Activated CD8-positive, alpha-beta T cell treated with anti-CD3 and anti-CD28 coated beads for 36 hours (primary cell): ENCODE measurements around the gene PRPF40B. TPM values are rescaled to one million over a fixed set of nuclear protein-coding genes. Genes with fewer than 3 reads are reported as not detected.

Experiments used
- ATAC-seq: fragments of 200-7000 bp; cut with Tn5 transposase; one replicate; pipeline ENCODE4 v1.10.0; 2021; ENCODE audit warnings: mild to moderate bottlenecking, moderate library complexity
- CTCF ChIA-PET: fragments of 350-600 bp; sonication (Branson Sonifier 250); formaldehyde crosslinking; loops from one replicate; lab custom pipeline; 2021; ENCODE audit warnings: antibody characterized with exemption; lab: Charles Lee
- POLR2A ChIA-PET: fragments of 350-600 bp; sonication (Branson Sonifier 250); formaldehyde crosslinking; loops from one replicate; lab custom pipeline; 2021; ENCODE audit warnings: antibody characterized with exemption; lab: Charles Lee
- DNase-seq: peaks from one replicate; pipeline ENCODE4 v3.0.0-alpha.2; 2020
- H3K27ac Mint-ChIP-seq: one replicate; pipeline ENCODE4 v1.8.0; 2021; ENCODE audit warnings: mild to moderate bottlenecking, mixed read lengths
- H3K27me3 Mint-ChIP-seq: one replicate; pipeline ENCODE4 v1.8.0; 2021; ENCODE audit warnings: mixed read lengths
- H3K36me3 Mint-ChIP-seq: one replicate; pipeline ENCODE4 v1.8.0; 2021; ENCODE audit warnings: low read depth, mixed read lengths
- H3K4me1 Mint-ChIP-seq: one replicate; pipeline ENCODE4 v1.8.0; 2021; ENCODE audit warnings: low read depth, mixed read lengths
- H3K4me3 Mint-ChIP-seq: one replicate; pipeline ENCODE4 v1.8.0; 2021; ENCODE audit warnings: mild to moderate bottlenecking, moderate library complexity, mixed read lengths
- H3K9me3 Mint-ChIP-seq: one replicate; pipeline ENCODE4 v1.8.0; 2021; ENCODE audit warnings: mixed read lengths
- intact Hi-C: fragments of 100-400 bp; cut with micrococcal nuclease; formaldehyde crosslinking; loops from one replicate; pipeline ENCODE4 v1.10.0; 2022
- total RNA-seq, 2 experiments: library from RNA; stranded (reverse); gene quantifications; one replicate each; pipeline ENCODE4 v1.2.3, GENCODE V29; 2021
- TF ChIP-seq, protein P1 (sequence below): fragments of 200-600 bp; IDR thresholded peaks from one replicate; pipeline ENCODE4 v1.8.0; 2022; ENCODE audit warnings: antibody characterized with exemption, mild to moderate bottlenecking

Gene PRPF40B
- total RNA-seq, 2 experiments from 2014 or later = 4.9 to 5.6 TPM

GRCh38 chr12:49661746-49662145 is 38.4 kb downstream of the PRPF40B start:
- H3K9me3 Mint-ChIP-seq = no peaks in the 10 kb centered on the region
- ChIA-PET CTCF (interaction anchor here (1.3 to 4.9 kb wide), 8 partner anchors 9 to 80 kb away, joined by 4 to 27 read pairs (median 12); partner anchors contain the start of gene TMBIM6), POLR2A (interaction anchor here (0.9 to 5.1 kb wide), 5 partner anchors 11 to 44 kb away, joined by 3 to 24 read pairs (median 6); no protein-coding TSS in a partner anchor)
- H3K27ac Mint-ChIP-seq = peak overlapping the region; percentile 97
- peaks cover 67% of the 10 kb centered on the region for H3K4me1 Mint-ChIP-seq
- H3K27me3 Mint-ChIP-seq = no peaks in the 10 kb centered on the region
- intact Hi-C loops = loop anchor here (5.0 kb wide), 1 partner anchor 41 kb away; no protein-coding TSS in a partner anchor
- TF ChIP-seq, protein P1, sequence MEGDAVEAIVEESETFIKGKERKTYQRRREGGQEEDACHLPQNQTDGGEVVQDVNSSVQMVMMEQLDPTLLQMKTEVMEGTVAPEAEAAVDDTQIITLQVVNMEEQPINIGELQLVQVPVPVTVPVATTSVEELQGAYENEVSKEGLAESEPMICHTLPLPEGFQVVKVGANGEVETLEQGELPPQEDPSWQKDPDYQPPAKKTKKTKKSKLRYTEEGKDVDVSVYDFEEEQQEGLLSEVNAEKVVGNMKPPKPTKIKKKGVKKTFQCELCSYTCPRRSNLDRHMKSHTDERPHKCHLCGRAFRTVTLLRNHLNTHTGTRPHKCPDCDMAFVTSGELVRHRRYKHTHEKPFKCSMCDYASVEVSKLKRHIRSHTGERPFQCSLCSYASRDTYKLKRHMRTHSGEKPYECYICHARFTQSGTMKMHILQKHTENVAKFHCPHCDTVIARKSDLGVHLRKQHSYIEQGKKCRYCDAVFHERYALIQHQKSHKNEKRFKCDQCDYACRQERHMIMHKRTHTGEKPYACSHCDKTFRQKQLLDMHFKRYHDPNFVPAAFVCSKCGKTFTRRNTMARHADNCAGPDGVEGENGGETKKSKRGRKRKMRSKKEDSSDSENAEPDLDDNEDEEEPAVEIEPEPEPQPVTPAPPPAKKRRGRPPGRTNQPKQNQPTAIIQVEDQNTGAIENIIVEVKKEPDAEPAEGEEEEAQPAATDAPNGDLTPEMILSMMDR = no peak
- DNase-seq (no peak), ATAC-seq (no peak)
- peaks cover 47% of the 10 kb centered on the region for H3K36me3 Mint-ChIP-seq
- H3K4me3 Mint-ChIP-seq = no peak overlapping the region

DNA sequence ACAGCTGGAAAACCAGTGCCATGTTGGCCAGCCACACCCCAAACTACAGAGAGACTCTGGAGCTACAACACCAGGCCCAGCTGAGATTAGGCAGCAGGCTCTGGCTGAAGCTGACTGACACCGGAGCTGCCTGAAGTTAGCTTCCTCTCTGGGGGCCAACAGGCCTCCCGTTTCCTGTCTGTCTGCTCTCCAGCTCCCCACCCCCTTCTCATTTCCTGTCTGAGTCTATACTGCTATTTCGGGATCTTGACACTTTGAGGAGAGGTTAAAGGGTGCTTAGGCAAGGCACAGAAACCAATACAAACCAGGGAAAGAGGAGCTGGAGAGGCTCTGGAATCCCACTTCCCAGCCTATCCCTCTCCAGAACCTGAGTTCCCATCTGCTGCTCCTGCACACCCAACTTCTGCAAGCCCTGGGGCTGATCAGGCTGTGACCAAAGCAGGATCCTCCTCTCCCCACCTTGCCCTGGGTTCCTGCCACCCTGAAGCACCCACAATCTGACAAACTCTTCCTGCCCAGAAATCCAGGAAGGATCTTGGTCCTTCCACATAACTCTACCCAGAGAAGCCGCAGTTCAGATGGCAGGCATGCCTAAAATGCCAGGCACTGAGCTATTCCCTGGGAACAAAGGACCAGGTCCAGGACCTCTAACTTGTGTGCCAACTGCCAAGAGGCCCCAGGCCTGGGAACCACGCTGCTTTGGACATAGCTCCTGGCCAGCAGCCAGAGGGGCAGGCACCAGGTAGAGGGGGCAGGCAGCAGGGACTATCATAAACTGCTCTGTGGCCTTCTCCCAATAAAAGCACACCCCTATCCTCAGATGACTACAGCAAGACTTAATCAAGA is 39.9 kb downstream of the PRPF40B start:
- CTCF ChIA-PET = interaction anchor here (0.8 to 4.9 kb wide), 14 partner anchors 8 to 304 kb away, joined by 3 to 27 read pairs (median 5); partner anchors contain the start of genes FMNL3, PRPF40B and TMBIM6
- TF ChIP-seq, protein P1 = no peak
- Mint-ChIP-seq H3K4me1 (peaks cover 79% of the 10 kb centered on the region), H3K27me3 (no peaks in the 10 kb centered on the region), H3K36me3 (peaks cover 38% of the 10 kb centered on the region), H3K9me3 (no peaks in the 10 kb centered on the region), H3K4me3 (peak overlapping the region; percentile 67), H3K27ac (peak overlapping the region; percentile 97)
- ATAC-seq (peak; percentile 92), DNase-seq (peak; percentile 88)
- POLR2A ChIA-PET = interaction anchor here (0.6 to 5.1 kb wide), 9 partner anchors 9 to 811 kb away, joined by 3 to 24 read pairs (median 4); partner anchors contain the start of genes DDX23 and TMBIM6
- intact Hi-C loops = loop anchor here (5.0 kb wide), 1 partner anchor 39 kb away; no protein-coding TSS in a partner anchor

DNA sequence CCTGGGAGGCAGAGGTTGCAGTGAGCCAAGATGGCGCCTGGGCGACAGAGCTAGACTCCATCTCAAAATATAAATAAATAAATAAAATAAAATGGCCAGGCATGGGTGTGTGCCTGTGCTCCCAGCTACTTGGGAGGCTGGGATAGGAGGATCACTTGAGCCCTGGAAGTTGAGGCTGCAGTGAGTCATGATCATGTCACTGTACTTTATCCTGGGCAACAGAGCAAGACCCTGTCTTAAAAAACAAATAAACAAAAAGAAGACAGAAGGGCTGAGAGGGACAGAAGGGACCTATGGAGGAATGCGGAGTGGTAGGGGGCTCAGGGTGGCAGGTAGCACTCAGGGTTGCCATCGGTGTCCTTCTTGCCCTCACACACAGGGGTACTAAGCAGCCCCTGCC is 40.8 kb downstream of the PRPF40B start:
- POLR2A ChIA-PET = interaction anchor here (0.6 to 5.1 kb wide), 6 partner anchors 8 to 812 kb away, joined by 3 to 24 read pairs (median 6); partner anchors contain the start of genes DDX23 and TMBIM6
- DNase-seq = no peak
- Mint-ChIP-seq H3K4me3 (no peak overlapping the region), H3K36me3 (peaks cover 35% of the 10 kb centered on the region), H3K27ac (peak overlapping the region; percentile 75), H3K4me1 (peaks cover 87% of the 10 kb centered on the region), H3K27me3 (no peaks in the 10 kb centered on the region), H3K9me3 (no peaks in the 10 kb centered on the region)
- CTCF ChIA-PET = interaction anchor here (0.8 to 4.9 kb wide), 9 partner anchors 9 to 44 kb away, joined by 3 to 27 read pairs (median 5); partner anchors contain the start of genes FMNL3 and PRPF40B
- intact Hi-C loops = loop anchor here (5.0 kb wide), 1 partner anchor 38 kb away; no protein-coding TSS in a partner anchor
- TF ChIP-seq, protein P1 = no peak
- ATAC-seq = no peak

- ATAC-seq (no peak), DNase-seq (peak; percentile 20)
- no peaks in the 10 kb centered on the region for H3K9me3 Mint-ChIP-seq
- no peaks in the 10 kb centered on the region for H3K27me3 Mint-ChIP-seq
- TF ChIP-seq, protein P1 = no peak
- H3K27ac Mint-ChIP-seq = peak overlapping the region; percentile 75
- peaks cover 35% of the 10 kb centered on the region for H3K36me3 Mint-ChIP-seq
- peaks cover 91% of the 10 kb centered on the region for H3K4me1 Mint-ChIP-seq
- ChIA-PET CTCF (interaction anchor here (0.6 to 4.9 kb wide), 7 partner anchors 9 to 132 kb away, joined by 4 to 27 read pairs (median 11); no protein-coding TSS in a partner anchor), POLR2A (interaction anchor here (0.7 to 5.1 kb wide), 8 partner anchors 9 to 85 kb away, joined by 3 to 24 read pairs (median 4); partner anchors contain the start of gene TMBIM6)
- intact Hi-C loops = loop anchor here (5.0 kb wide), 1 partner anchor 38 kb away; no protein-coding TSS in a partner anchor
- no peak overlapping the region for H3K4me3 Mint-ChIP-seq
Measured at GRCh38 chr12:49664591-49665239, 41.4 kb downstream of the PRPF40B start.
